Panc1 (cell line): Measurements from ENCODE around the gene ARL2BP. TPM values are rescaled to one million over a fixed set of nuclear protein-coding genes. Genes with fewer than 3 reads are reported as not detected.

Experiments used
- ATAC-seq: fragments of 200-7000 bp; cut with Tn5 transposase; 2 replicates; pipeline ENCODE4 v1.9.1; 2020; ENCODE audit warnings: mild to moderate bottlenecking, moderate library complexity
- BruUV-seq: library from RNA; stranded (reverse); fragments of 400-500 nt; replicated peaks from 2 replicates; lab custom pipeline; 2021; lab: Mats Ljungman, UMichigan
- CTCF ChIA-PET: fragments of 300-600 bp; sonication (Branson Sonifier 250); formaldehyde crosslinking; loops from one replicate; lab custom pipeline; 2022; ENCODE audit warnings: antibody characterized with exemption; lab: Charles Lee
- POLR2A ChIA-PET: fragments of 300-600 bp; sonication (Branson Sonifier 250); formaldehyde crosslinking; loops from one replicate; lab custom pipeline; 2022; ENCODE audit warnings: antibody characterized with exemption; lab: Charles Lee
- DNase-seq: peaks from one replicate; pipeline ENCODE4 v3.0.0-alpha.2; 2010; ENCODE audit warnings: low read depth, low spot score
- H3K27ac ChIP-seq: 2 replicates; pipeline ENCODE4 v1.5.1; 2011; ENCODE audit warnings: mild to moderate bottlenecking, low read length, inconsistent platforms
- H3K27me3 ChIP-seq: fragments of 200-500 bp; sonication (Bioruptor generic); 2 replicates; pipeline ENCODE4 v1.6.0; 2014; ENCODE audit warnings: low read length, inconsistent platforms; ENCODE audit not compliant: control insufficient read depth, insufficient read depth
- H3K36me3 ChIP-seq: fragments of 200-500 bp; sonication (Bioruptor generic); 2 replicates; pipeline ENCODE4 v1.5.1; 2014; ENCODE audit warnings: inconsistent platforms, mild to moderate bottlenecking, low read length, moderate library complexity; ENCODE audit not compliant: control insufficient read depth, insufficient read depth
- H3K4me1 ChIP-seq: 2 replicates; pipeline ENCODE4 v1.5.1; 2011; ENCODE audit warnings: inconsistent platforms, mild to moderate bottlenecking, low read length, moderate library complexity; ENCODE audit not compliant: control insufficient read depth, insufficient read depth
- H3K4me3 ChIP-seq, 2 experiments: 2 replicates each; pipeline ENCODE4 v1.5.1; 2011 to 2012; ENCODE audit warnings: low read depth in 2 of 2, low read length in 2 of 2, mild to moderate bottlenecking in 2 of 2, inconsistent platforms in 1 of 2, moderate library complexity in 1 of 2
- H3K9me3 ChIP-seq: fragments of 200-500 bp; sonication (Bioruptor generic); 2 replicates; pipeline ENCODE4 v1.5.1; 2014; ENCODE audit warnings: low read depth, mild to moderate bottlenecking, inconsistent platforms, low read length, moderate library complexity; ENCODE audit not compliant: control insufficient read depth, insufficient read depth
- POLR2AphosphoS5 ChIP-seq: IDR thresholded peaks from 2 replicates; pipeline ENCODE4 v1.6.1; 2012; ENCODE audit warnings: mild to moderate bottlenecking, low read depth, low read length, moderate library complexity
- SIN3A ChIP-seq: IDR thresholded peaks from 2 replicates; pipeline ENCODE4 v1.6.1; 2012; ENCODE audit warnings: low read depth, mild to moderate bottlenecking, low read length, moderate library complexity, borderline replicate concordance; ENCODE audit not compliant: insufficient read depth
- TCF7L2 ChIP-seq: IDR thresholded peaks from 2 replicates; pipeline ENCODE4 v1.6.1; 2011; ENCODE audit warnings: mild to moderate bottlenecking, low read depth, low read length, inconsistent platforms
- in situ Hi-C: cut with HindIII; loops from 2 replicates; pipeline ENCODE4 v1.10.0; 2016; ENCODE audit warnings: low sequenced_read_pairs, low pct_unique_long_range_greater_than_20kb
- intact Hi-C: fragments of 100-400 bp; cut with micrococcal nuclease; formaldehyde crosslinking; loops from one replicate; pipeline ENCODE4 v1.10.0; 2022; ENCODE audit not compliant: unreplicated experiment
- total RNA-seq: library from RNA; stranded (reverse); gene quantifications from one replicate; pipeline ENCODE4 v1.2.1, GENCODE V29; 2021; ENCODE audit not compliant: unreplicated experiment
- TF ChIP-seq, protein P1 (sequence below): fragments of 450-650 bp; IDR thresholded peaks from 2 replicates; pipeline ENCODE4 v1.5.1; 2017; ENCODE audit warnings: mild to moderate bottlenecking
- TF ChIP-seq, protein P2 (sequence below), 2 experiments: IDR thresholded peaks; 2 replicates each; pipeline ENCODE4 v1.6.1; 2011 to 2012; ENCODE audit warnings: low read depth in 2 of 2, control low read depth in 1 of 2, low read length in 1 of 2, mild to moderate bottlenecking in 1 of 2, moderate library complexity in 1 of 2; ENCODE audit not compliant: insufficient read depth in 1 of 2

Gene ARL2BP
- total RNA-seq, 1 experiment from 2014 or later = 47.7 TPM

GRCh38 chr16:57276596-57276995 lies 31.5 kb downstream of the ARL2BP start:
- no peaks in the 10 kb centered on the region for H3K9me3 ChIP-seq
- no peaks in the 10 kb centered on the region for H3K36me3 ChIP-seq
- no peaks in the 10 kb centered on the region for H3K27me3 ChIP-seq
- ATAC-seq = no peak
- in situ Hi-C loops (no loop called here), intact Hi-C loops (no loop called here)
- CTCF ChIA-PET = no interaction called here
- H3K4me1 ChIP-seq = no peaks in the 10 kb centered on the region
- TF ChIP-seq, protein P1, sequence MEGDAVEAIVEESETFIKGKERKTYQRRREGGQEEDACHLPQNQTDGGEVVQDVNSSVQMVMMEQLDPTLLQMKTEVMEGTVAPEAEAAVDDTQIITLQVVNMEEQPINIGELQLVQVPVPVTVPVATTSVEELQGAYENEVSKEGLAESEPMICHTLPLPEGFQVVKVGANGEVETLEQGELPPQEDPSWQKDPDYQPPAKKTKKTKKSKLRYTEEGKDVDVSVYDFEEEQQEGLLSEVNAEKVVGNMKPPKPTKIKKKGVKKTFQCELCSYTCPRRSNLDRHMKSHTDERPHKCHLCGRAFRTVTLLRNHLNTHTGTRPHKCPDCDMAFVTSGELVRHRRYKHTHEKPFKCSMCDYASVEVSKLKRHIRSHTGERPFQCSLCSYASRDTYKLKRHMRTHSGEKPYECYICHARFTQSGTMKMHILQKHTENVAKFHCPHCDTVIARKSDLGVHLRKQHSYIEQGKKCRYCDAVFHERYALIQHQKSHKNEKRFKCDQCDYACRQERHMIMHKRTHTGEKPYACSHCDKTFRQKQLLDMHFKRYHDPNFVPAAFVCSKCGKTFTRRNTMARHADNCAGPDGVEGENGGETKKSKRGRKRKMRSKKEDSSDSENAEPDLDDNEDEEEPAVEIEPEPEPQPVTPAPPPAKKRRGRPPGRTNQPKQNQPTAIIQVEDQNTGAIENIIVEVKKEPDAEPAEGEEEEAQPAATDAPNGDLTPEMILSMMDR = no peak
- TF ChIP-seq TCF7L2 (no peak), POLR2AphosphoS5 (no peak), SIN3A (no peak)
- TF ChIP-seq, protein P2, sequence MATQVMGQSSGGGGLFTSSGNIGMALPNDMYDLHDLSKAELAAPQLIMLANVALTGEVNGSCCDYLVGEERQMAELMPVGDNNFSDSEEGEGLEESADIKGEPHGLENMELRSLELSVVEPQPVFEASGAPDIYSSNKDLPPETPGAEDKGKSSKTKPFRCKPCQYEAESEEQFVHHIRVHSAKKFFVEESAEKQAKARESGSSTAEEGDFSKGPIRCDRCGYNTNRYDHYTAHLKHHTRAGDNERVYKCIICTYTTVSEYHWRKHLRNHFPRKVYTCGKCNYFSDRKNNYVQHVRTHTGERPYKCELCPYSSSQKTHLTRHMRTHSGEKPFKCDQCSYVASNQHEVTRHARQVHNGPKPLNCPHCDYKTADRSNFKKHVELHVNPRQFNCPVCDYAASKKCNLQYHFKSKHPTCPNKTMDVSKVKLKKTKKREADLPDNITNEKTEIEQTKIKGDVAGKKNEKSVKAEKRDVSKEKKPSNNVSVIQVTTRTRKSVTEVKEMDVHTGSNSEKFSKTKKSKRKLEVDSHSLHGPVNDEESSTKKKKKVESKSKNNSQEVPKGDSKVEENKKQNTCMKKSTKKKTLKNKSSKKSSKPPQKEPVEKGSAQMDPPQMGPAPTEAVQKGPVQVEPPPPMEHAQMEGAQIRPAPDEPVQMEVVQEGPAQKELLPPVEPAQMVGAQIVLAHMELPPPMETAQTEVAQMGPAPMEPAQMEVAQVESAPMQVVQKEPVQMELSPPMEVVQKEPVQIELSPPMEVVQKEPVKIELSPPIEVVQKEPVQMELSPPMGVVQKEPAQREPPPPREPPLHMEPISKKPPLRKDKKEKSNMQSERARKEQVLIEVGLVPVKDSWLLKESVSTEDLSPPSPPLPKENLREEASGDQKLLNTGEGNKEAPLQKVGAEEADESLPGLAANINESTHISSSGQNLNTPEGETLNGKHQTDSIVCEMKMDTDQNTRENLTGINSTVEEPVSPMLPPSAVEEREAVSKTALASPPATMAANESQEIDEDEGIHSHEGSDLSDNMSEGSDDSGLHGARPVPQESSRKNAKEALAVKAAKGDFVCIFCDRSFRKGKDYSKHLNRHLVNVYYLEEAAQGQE (IDR thresholded peaks at IDR 0.05; ENCODE audit: insufficient read depth in 1 of 2, low read depth in 2 of 2, low read length in 1 of 2) = no peak
- H3K27ac ChIP-seq = no peak overlapping the region
- no TSS peak for BruUV-seq
- no peak overlapping the region for H3K4me3 ChIP-seq
- no peak for DNase-seq
- POLR2A ChIA-PET = no interaction called here

- Histone ChIP-seq H3K9me3 (no peaks in the 10 kb centered on the region), H3K27me3 (no peaks in the 10 kb centered on the region), H3K27ac (no peak overlapping the region), H3K4me1 (no peaks in the 10 kb centered on the region), H3K4me3 (no peak overlapping the region), H3K36me3 (no peaks in the 10 kb centered on the region)
- TF ChIP-seq POLR2AphosphoS5 (no peak), TCF7L2 (no peak)
- TF ChIP-seq, protein P2 (IDR thresholded peaks at IDR 0.05; ENCODE audit: insufficient read depth in 1 of 2, low read depth in 2 of 2, low read length in 1 of 2) = no peak
- BruUV-seq = no TSS peak
- ChIA-PET CTCF (no interaction called here), POLR2A (no interaction called here)
- in situ Hi-C loops (no loop called here), intact Hi-C loops (no loop called here)
- DNase-seq (peak; percentile 68), ATAC-seq (no peak; the same call in 1 of the 2 replicates)
Observed at GRCh38 chr16:57277586-57277985, 32.5 kb downstream of the ARL2BP start.
